Measurements from ENCODE around the gene MAN2B2.

The MAN2B2 gene

GRCh38 chr4:6566391-6567190 is 8.4 kb upstream of the MAN2B2 start:
- DNase-seq (ENCODE audit: low read depth, low spot score): no peak

- no peak for DNase-seq (ENCODE audit: low read depth, low spot score)
Measured at GRCh38 chr4:6567218-6567617, 7.8 kb upstream of the MAN2B2 start.

- DNase-seq (ENCODE audit: low read depth, low spot score): no peak
Measured at GRCh38 chr4:6568148-6568547, 6.8 kb upstream of the MAN2B2 start.

- DNase-seq (ENCODE audit: low read depth, low spot score): no peak
Measured at GRCh38 chr4:6568689-6569332, 6.2 kb upstream of the MAN2B2 start.

- DNase-seq (ENCODE audit: low read depth, low spot score): no peak
Measured at GRCh38 chr4:6571608-6572007, 3.4 kb upstream of the MAN2B2 start.

- DNase-seq (ENCODE audit: low read depth, low spot score): no peak
Measured at GRCh38 chr4:6573551-6573950, 1.4 kb upstream of the MAN2B2 start.

- DNase-seq (ENCODE audit: low read depth, low spot score): no peak
Measured at GRCh38 chr4:6573986-6574746, 823 bp upstream of the MAN2B2 start.

GRCh38 chr4:6575503-6576240 is 683 bp downstream of the MAN2B2 start:
- no peak for DNase-seq (ENCODE audit: low read depth, low spot score)

- no peak for DNase-seq (ENCODE audit: low read depth, low spot score)
Measured at GRCh38 chr4:6576512-6576911, 1.5 kb downstream of the MAN2B2 start.

GRCh38 chr4:6576932-6577331 is 1.9 kb downstream of the MAN2B2 start:
- no peak for DNase-seq (ENCODE audit: low read depth, low spot score)

- no peak for DNase-seq (ENCODE audit: low read depth, low spot score)
Measured at GRCh38 chr4:6577409-6577808, 2.4 kb downstream of the MAN2B2 start.

- no peak for DNase-seq (ENCODE audit: low read depth, low spot score)
Measured at GRCh38 chr4:6578221-6578620, 3.2 kb downstream of the MAN2B2 start.

- DNase-seq (ENCODE audit: low read depth, low spot score): no peak
Measured at GRCh38 chr4:6580353-6580752, 5.4 kb downstream of the MAN2B2 start.

GRCh38 chr4:6581566-6582121 is 6.7 kb downstream of the MAN2B2 start:
- DNase-seq (ENCODE audit: low read depth, low spot score): no peak

- DNase-seq (ENCODE audit: low read depth, low spot score): no peak
Measured at GRCh38 chr4:6582889-6583490, 8.0 kb downstream of the MAN2B2 start.

- DNase-seq (ENCODE audit: low read depth, low spot score): no peak
Measured at GRCh38 chr4:6584865-6585264, 9.9 kb downstream of the MAN2B2 start.

- DNase-seq (ENCODE audit: low read depth, low spot score): no peak
Measured at GRCh38 chr4:6586715-6587325, 11.8 kb downstream of the MAN2B2 start.

GRCh38 chr4:6589444-6589843 is 14.5 kb downstream of the MAN2B2 start:
- DNase-seq (ENCODE audit: low read depth, low spot score): no peak

- no peak for DNase-seq (ENCODE audit: low read depth, low spot score)
Measured at GRCh38 chr4:6591313-6591712, 16.3 kb downstream of the MAN2B2 start.

GRCh38 chr4:6591781-6592180 is 16.8 kb downstream of the MAN2B2 start:
- DNase-seq (ENCODE audit: low read depth, low spot score): no peak

Measured in smooth muscle cell of the brain vasculature (primary cell).